ENCODE measurements around the gene SLC45A3. TPM values are rescaled to one million over a fixed set of nuclear protein-coding genes. Genes with fewer than 3 reads are reported as not detected.

Gene SLC45A3
- total and polyA plus RNA-seq, 8 donors, result 1.6 to 30.1 (median 6.5) TPM

DNA sequence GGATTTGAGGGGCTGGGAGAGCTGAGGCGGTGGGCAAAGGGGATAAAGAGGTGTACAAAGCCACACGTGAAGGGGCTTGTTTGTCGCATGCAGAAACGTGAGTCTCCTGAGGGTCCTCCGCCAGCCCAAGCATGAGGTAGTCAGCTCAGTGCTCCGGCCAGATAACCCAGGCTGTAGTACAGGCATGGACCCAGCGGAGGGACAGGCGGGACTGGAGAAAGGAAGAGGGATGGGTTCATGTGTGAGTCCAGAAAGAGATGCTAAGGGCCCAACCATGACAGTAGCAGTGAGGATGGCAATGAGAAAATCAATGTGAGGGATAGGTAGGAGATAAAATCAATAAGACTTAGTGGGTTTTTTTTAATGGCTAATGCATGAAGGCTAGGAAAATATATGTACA is 34.8 kb downstream of the SLC45A3 start:
- 79 to 96% (median 89%) methylated on average over 8 of the region's 8 CpGs for WGBS, 5 donors
- TF ChIP-seq POLR2A (IDR thresholded peaks at IDR 0.05) (no peak), EP300 (IDR thresholded peaks at IDR 0.05) (no peak), POLR2AphosphoS5 (IDR thresholded peaks at IDR 0.05) (no peak), CTCF (IDR thresholded peaks at IDR 0.05) (no peak)

DNA sequence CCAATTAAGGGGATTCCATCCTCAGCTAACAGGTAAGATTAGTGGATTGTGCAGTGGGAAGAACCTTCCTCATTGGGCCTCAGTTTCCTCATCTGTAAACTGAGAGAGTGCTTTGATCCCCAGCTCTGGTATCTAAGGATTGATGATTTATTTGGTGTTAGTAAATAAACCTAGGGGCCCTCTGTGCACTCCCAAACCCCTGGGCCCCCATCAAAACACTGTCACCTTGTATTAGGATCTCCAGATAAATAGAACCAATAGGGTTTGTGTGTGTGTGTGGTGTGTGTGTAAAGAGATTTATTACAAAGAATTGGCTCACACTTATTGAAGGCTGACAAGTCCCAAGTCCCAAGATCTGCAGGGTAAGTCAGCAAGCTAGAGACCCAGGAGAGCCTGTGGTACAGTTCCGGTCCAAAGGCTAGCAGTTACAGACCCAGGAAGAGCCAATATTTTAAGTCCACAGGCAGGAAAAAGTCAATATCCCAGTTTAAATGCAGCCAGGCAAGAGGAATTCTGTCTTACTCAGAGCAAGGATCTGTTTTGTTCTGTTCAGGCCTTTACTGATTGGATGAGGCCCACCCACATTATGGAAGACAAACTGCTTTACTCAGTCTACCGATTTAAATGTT is 37.5 kb downstream of the SLC45A3 start:
- TF ChIP-seq CTCF (IDR thresholded peaks at IDR 0.05) (no peak), POLR2A (IDR thresholded peaks at IDR 0.05) (no peak), EP300 (IDR thresholded peaks at IDR 0.05) (no peak), POLR2AphosphoS5 (IDR thresholded peaks at IDR 0.05) (no peak)
- intact Hi-C loops (cut with DNase I; ENCODE audit: low total_unique reads), result no loop called here
- no peak overlapping the region for H3K27ac ChIP-seq
- 90 to 93% (median 92%) methylated on average over 2 of the region's 2 CpGs for WGBS, 5 donors
- no peaks in the 10 kb centered on the region for H3K9me3 ChIP-seq
- no peaks in the 10 kb centered on the region for H3K4me1 ChIP-seq
- H3K4me3 ChIP-seq, result no peak overlapping the region
- H3K36me3 ChIP-seq, result no peaks in the 10 kb centered on the region
- no peak for DNase-seq
- H3K27me3 ChIP-seq, result no peaks in the 10 kb centered on the region

More for the DNA sequence above, 34.8 kb downstream of the SLC45A3 start:
- no peaks in the 10 kb centered on the region for H3K4me1 ChIP-seq
- H3K36me3 ChIP-seq, result peaks cover 0 to 4% (median 0%) of the 10 kb centered on the region in 4 donors
- no peaks in the 10 kb centered on the region for H3K9me3 ChIP-seq
- H3K27ac ChIP-seq, result no peak overlapping the region
- H3K27me3 ChIP-seq, result no peaks in the 10 kb centered on the region
- no peak overlapping the region for H3K4me3 ChIP-seq
- intact Hi-C loops (cut with DNase I; ENCODE audit: low total_unique reads), result no loop called here
- no peak for DNase-seq

DNA sequence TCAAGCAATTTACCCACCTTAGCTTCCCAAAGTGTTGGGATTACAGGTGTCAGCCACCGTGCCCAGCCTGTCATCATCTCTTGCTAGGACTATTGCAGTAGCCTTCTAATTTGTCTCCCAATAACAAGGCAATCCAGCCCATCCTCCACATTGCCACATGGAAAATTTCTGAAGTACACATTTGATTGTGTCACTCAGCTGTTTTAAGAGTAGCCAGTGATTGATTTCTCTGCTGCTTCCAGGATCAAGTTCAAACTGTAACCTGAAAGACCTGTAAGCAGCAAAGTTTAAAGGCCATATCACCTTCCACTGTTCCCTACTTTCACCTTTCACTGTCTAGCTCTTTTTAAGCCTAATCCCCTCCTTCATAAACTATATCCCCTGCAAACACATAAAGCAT is 40.7 kb downstream of the SLC45A3 start:
- H3K36me3 ChIP-seq, result no peaks in the 10 kb centered on the region
- DNase-seq, result no peak
- peaks cover 0 to 13% (median 0%) of the 10 kb centered on the region in 4 donors for H3K4me1 ChIP-seq
- no peak overlapping the region for H3K27ac ChIP-seq
- no peak overlapping the region for H3K4me3 ChIP-seq
- WGBS, 5 donors, result 77 to 100% (median 100%) methylated on average over 1 of the region's 1 CpG
- no peaks in the 10 kb centered on the region for H3K27me3 ChIP-seq
- H3K9me3 ChIP-seq, result no peaks in the 10 kb centered on the region
- intact Hi-C loops (cut with DNase I; ENCODE audit: low total_unique reads), result no loop called here
- TF ChIP-seq POLR2A (IDR thresholded peaks at IDR 0.05) (no peak), EP300 (IDR thresholded peaks at IDR 0.05) (no peak), CTCF (IDR thresholded peaks at IDR 0.05) (no peak), POLR2AphosphoS5 (IDR thresholded peaks at IDR 0.05) (no peak)

DNA sequence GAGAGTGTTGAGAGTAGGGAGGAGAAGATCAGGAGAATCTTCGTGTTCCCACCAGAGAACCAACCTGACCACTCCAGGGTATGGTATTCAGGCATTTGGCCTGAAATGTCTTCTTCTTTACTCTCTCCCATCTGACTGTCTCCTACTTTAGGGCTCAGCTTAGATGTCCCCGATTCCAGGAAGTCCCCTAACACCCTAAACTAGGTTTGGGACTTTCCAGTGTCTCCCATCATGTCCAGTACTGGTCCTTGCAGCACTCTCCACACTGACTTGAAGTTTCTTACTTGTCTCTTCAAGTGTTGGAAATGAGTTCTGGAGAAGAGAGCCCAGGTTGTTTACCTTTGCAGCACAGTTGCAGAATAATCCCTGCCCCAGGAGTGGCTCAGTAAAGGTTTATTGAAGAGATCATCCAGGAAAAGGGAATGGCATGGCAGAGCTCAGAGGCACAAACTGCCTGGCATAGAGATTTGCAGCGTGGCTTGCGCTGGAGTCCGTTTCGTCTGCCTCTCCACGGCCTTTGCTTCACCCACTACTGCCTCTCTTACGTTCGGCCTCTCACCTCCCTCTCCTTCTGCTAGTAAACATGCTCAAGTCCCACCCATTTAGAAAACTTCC is 42.3 kb downstream of the SLC45A3 start:
- Histone ChIP-seq H3K4me3 (no peak overlapping the region), H3K9me3 (no peaks in the 10 kb centered on the region), H3K27ac (no peak overlapping the region), H3K36me3 (no peaks in the 10 kb centered on the region), H3K4me1 (peaks cover 0 to 13% (median under 1%) of the 10 kb centered on the region in 4 donors), H3K27me3 (no peaks in the 10 kb centered on the region)
- intact Hi-C loops (cut with DNase I; ENCODE audit: low total_unique reads), result no loop called here
- TF ChIP-seq CTCF (IDR thresholded peaks at IDR 0.05) (no peak), POLR2AphosphoS5 (IDR thresholded peaks at IDR 0.05) (no peak), EP300 (IDR thresholded peaks at IDR 0.05) (no peak), POLR2A (IDR thresholded peaks at IDR 0.05) (no peak)
- WGBS, 5 donors, result 86 to 94% (median 90%) methylated on average over 9 of the region's 9 CpGs
- no peak for DNase-seq

Measured in stomach (tissue), 9 donors.